Measurements from ENCODE around the gene ESAM. TPM values are rescaled to one million over a fixed set of nuclear protein-coding genes. Genes with fewer than 3 reads are reported as not detected.
A peak's percentile ranks its signal among the peaks of the same experiment; 100 is the strongest.

The ESAM gene
- total RNA-seq, 1 donor from 2014 or later, result 0.26 TPM

DNA sequence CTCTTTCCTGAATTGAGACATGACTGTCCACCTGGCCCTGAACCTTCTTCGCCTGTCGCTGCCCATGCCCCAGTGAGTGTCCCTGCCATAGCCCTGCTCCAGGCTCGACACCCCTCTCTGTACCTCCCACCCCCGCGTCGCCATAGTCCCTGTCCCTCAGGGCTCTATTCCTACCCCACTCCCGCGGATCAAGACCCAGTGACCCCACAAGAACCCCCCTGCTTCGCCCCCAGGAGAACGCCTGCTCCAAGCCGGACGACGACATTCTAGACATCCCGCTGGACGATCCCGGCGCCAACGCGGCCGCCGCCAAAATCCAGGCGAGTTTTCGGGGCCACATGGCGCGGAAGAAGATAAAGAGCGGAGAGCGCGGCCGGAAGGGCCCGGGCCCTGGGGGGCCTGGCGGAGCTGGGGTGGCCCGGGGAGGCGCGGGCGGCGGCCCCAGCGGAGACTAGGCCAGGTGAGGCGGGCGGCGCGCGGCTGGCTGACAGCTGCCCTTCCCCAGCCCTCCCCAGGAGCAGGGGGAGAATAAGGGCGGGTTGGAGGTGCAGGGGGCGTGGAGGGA, 16.7 kb downstream of the ESAM start:
- DNase-seq (ENCODE audit: low spot score), result peak; percentile 38
- H3K4me3 Mint-ChIP-seq, result peak overlapping the region; percentile 62
- peaks cover 25% of the 10 kb centered on the region for H3K4me1 Mint-ChIP-seq
- H3K9me3 ChIP-seq (ENCODE audit: low read depth), result no peaks in the 10 kb centered on the region
- peak overlapping the region; percentile 49 for H2AFZ ChIP-seq (replicated peaks)
- no peaks in the 10 kb centered on the region for H3K36me3 ChIP-seq
- H3K4me2 ChIP-seq, result peak overlapping the region; percentile 92
- peaks cover 26% of the 10 kb centered on the region for H3K9me3 Mint-ChIP-seq
- H4K20me1 ChIP-seq (ENCODE audit: low read depth), result peaks cover 35% of the 10 kb centered on the region
- no peak overlapping the region for H3K27ac Mint-ChIP-seq
- H3K4me1 ChIP-seq, result peaks cover 14% of the 10 kb centered on the region
- H3K36me3 Mint-ChIP-seq, result peaks cover 30% of the 10 kb centered on the region
- H3K9ac ChIP-seq, result no peak overlapping the region
- peak overlapping the region; percentile 49 for H3K4me3 ChIP-seq
- H3F3A ChIP-seq (ENCODE audit: low read depth), result peaks cover 6% of the 10 kb centered on the region
- no peak overlapping the region for H3K27ac ChIP-seq
- TF ChIP-seq EZH2phosphoT487 (IDR thresholded peaks at IDR 0.05), result peak; percentile 95
- TF ChIP-seq CTCF (IDR thresholded peaks at IDR 0.05), result no peak
- peak; percentile 97 for TF ChIP-seq EZH2 (IDR thresholded peaks at IDR 0.05)
- H3K27me3 ChIP-seq, result peaks cover 100% of the 10 kb centered on the region
- no peaks in the 10 kb centered on the region for H3K79me2 ChIP-seq (ENCODE audit: low read depth)
- peaks cover 70% of the 10 kb centered on the region for H3K27me3 Mint-ChIP-seq (ENCODE audit: insufficient read depth, low read depth)

GRCh38 chr11:124743050-124743449, 19.0 kb downstream of the ESAM start:
- Histone ChIP-seq H3K4me2 (no peak overlapping the region), H3K27me3 (peaks cover 97% of the 10 kb centered on the region), H3K9ac (no peak overlapping the region), H3F3A (ENCODE audit: low read depth) (peaks cover 19% of the 10 kb centered on the region), H3K4me1 (peaks cover 29% of the 10 kb centered on the region), H3K9me3 (ENCODE audit: low read depth) (no peaks in the 10 kb centered on the region), H3K4me3 (no peak overlapping the region), H3K27ac (no peak overlapping the region), H3K36me3 (no peaks in the 10 kb centered on the region), H4K20me1 (ENCODE audit: low read depth) (peaks cover 36% of the 10 kb centered on the region), H2AFZ (replicated peaks) (no peak overlapping the region), H3K79me2 (ENCODE audit: low read depth) (no peaks in the 10 kb centered on the region)
- H3K4me3 Mint-ChIP-seq, result no peak overlapping the region
- no peak for DNase-seq (ENCODE audit: low spot score)
- H3K27me3 Mint-ChIP-seq (ENCODE audit: insufficient read depth, low read depth), result peaks cover 55% of the 10 kb centered on the region
- H3K4me1 Mint-ChIP-seq, result peaks cover 40% of the 10 kb centered on the region
- TF ChIP-seq CTCF (IDR thresholded peaks at IDR 0.05), result no peak
- no peak for TF ChIP-seq EZH2phosphoT487 (IDR thresholded peaks at IDR 0.05)
- no peak for TF ChIP-seq EZH2 (IDR thresholded peaks at IDR 0.05)
- H3K9me3 Mint-ChIP-seq, result peaks cover 23% of the 10 kb centered on the region
- H3K36me3 Mint-ChIP-seq, result peaks cover 27% of the 10 kb centered on the region
- no peak overlapping the region for H3K27ac Mint-ChIP-seq

- Mint-ChIP-seq H3K4me1 (peaks cover 45% of the 10 kb centered on the region), H3K27me3 (ENCODE audit: insufficient read depth, low read depth) (peaks cover 50% of the 10 kb centered on the region), H3K4me3 (no peak overlapping the region), H3K27ac (no peak overlapping the region), H3K9me3 (peaks cover 20% of the 10 kb centered on the region), H3K36me3 (peaks cover 23% of the 10 kb centered on the region)
- Histone ChIP-seq H3K9me3 (ENCODE audit: low read depth) (no peaks in the 10 kb centered on the region), H3K9ac (no peak overlapping the region), H3K4me3 (no peak overlapping the region), H3K79me2 (ENCODE audit: low read depth) (no peaks in the 10 kb centered on the region), H3K27me3 (peaks cover 97% of the 10 kb centered on the region), H4K20me1 (ENCODE audit: low read depth) (peaks cover 36% of the 10 kb centered on the region), H3K4me1 (peaks cover 34% of the 10 kb centered on the region), H3K27ac (no peak overlapping the region), H3F3A (ENCODE audit: low read depth) (peaks cover 24% of the 10 kb centered on the region), H3K4me2 (no peak overlapping the region), H2AFZ (replicated peaks) (no peak overlapping the region), H3K36me3 (no peaks in the 10 kb centered on the region)
- no peak for DNase-seq (ENCODE audit: low spot score)
- TF ChIP-seq EZH2 (IDR thresholded peaks at IDR 0.05) (no peak), EZH2phosphoT487 (IDR thresholded peaks at IDR 0.05) (no peak), CTCF (IDR thresholded peaks at IDR 0.05) (no peak)
Measured at GRCh38 chr11:124742555-124742954, 19.5 kb downstream of the ESAM start.

All from neural progenitor cell (in vitro differentiated cells).